GM12875 (cell line): ENCODE results near the gene SORCS3.

Source experiments
- H3K4me3 ChIP-seq: one replicate; pipeline ENCODE4 v1.5.1; 2011; ENCODE audit warnings: low read depth, low read length, control low read depth
- TF ChIP-seq, protein P1 (sequence below): IDR thresholded peaks from 2 replicates; pipeline ENCODE4 v1.5.1; 2011; ENCODE audit warnings: low read depth, mild to moderate bottlenecking, control low read depth, inconsistent platforms, low read length, moderate library complexity, borderline replicate concordance; ENCODE audit not compliant: insufficient read depth

SORCS3 gene

DNA sequence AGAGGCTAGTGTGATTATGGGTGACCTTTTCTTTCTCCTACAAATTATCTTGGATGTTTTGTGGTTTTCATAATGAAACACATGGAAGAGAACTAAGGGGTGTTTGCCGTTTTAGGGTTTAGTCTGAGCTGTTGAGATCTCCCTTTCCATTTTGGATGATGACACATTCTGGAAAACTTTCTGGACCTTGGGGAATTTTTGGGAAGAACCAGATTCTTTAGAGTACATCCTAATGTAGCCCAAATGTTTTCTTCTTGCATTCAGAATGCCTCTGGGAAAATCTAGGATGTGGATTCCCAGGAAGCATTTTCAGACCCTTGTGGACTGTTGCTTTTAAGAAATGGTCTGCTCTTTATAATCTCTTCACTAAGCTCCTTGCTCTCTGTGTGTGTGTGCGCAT is 165.7 kb downstream of the SORCS3 start:
- no peak overlapping the region for H3K4me3 ChIP-seq
- TF ChIP-seq, protein P1, sequence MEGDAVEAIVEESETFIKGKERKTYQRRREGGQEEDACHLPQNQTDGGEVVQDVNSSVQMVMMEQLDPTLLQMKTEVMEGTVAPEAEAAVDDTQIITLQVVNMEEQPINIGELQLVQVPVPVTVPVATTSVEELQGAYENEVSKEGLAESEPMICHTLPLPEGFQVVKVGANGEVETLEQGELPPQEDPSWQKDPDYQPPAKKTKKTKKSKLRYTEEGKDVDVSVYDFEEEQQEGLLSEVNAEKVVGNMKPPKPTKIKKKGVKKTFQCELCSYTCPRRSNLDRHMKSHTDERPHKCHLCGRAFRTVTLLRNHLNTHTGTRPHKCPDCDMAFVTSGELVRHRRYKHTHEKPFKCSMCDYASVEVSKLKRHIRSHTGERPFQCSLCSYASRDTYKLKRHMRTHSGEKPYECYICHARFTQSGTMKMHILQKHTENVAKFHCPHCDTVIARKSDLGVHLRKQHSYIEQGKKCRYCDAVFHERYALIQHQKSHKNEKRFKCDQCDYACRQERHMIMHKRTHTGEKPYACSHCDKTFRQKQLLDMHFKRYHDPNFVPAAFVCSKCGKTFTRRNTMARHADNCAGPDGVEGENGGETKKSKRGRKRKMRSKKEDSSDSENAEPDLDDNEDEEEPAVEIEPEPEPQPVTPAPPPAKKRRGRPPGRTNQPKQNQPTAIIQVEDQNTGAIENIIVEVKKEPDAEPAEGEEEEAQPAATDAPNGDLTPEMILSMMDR = no peak

DNA sequence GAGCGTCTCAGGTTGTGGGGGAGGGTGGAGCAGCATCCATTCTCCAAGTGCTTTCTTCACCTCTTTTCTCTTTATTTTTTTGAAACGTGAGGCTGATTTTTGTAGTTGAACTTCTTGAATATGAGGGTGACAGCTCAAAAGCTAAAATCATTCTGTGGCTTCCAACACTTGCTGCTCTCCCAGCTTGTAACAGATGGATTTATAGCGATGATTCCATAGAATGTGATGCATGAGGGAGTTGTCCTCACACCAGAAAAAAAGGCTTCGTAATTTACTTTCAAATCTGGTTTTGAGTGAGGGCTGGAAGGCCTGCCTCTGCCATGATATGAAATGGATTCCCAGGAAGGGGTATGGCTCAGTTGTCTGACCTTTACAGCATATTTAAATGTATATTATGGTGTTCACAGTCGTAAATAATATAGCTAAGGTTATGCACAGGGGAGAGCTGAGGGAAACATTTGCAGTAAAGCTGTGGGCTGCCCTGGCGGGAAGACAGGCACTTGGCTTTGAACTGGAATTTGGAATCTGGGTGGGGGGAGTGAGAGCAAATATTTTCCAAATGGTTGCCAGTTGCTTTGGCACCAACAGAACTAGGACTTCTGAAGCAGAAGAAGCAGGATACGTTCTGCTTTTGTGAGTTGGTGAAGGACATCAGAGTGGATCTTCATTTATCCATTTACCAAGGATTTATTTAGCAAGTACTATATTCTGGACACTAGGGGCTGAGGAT is 166.7 kb downstream of the SORCS3 start:
- TF ChIP-seq, protein P1 = no peak
- no peak overlapping the region for H3K4me3 ChIP-seq

DNA sequence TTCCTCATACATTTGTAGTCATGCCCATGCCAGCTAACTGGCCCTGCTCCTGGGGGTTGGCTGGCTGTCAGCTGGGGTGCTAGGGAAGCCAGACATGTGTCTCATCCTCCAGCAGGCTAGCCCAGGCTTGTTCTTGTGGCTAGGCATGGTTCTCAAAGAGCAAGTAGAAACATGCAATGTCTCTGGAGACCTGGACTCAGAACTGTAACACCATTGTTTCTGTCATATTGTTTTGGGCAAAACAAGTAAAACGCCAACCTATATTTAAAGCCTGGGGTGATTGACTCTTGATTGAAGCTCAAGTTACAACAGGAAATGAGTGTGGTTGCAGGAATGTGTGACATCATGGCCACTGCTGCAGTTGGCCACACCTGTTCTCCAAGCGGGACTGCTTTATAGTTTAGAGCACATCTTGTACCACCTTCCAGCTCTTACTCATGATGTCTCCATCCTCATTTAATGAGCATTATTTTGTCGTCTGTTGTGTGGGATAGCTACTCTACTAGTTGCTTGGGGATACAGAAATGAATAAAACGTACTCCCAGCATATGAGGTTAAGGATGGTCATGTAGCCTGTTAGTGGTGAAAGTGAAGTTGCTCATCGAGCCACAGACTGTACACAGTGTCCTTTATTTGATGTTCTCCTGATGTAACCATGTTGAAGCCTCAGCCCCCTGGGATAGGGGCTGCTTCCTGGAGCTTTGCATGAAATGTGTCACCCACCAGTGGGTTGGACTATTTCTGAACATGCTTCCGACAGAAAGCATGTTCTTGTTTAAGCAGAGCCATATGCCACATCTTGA is 168.4 kb downstream of the SORCS3 start:
- TF ChIP-seq, protein P1 = no peak
- peak overlapping the region; percentile 10 for H3K4me3 ChIP-seq

GRCh38 chr10:104811166-104811565 is 170.1 kb downstream of the SORCS3 start:
- no peak overlapping the region for H3K4me3 ChIP-seq
- TF ChIP-seq, protein P1 = no peak

- TF ChIP-seq, protein P1 = no peak
- H3K4me3 ChIP-seq = no peak overlapping the region
These were observed 175.4 kb downstream of the SORCS3 start for GRCh38 chr10:104816501-104816900.

DNA sequence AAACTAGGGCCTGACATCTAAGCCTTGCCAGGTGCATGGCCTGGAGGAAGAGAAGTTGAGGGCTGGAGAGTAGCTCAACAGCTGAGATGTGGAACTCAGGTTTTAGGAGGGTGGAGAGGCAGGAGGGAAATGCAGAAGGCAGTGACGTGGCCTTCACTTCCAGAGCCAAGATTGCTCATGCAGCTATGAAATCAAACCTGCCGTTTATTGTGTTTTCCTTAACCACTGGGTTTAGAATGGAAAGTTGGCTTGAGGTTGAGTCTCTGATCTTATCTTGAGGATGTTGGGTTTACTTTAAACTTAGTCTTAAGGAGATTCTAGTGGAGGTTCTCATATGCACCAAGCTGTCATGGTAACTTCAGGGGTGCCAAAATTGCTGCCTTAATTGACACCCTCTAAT is 178.6 kb downstream of the SORCS3 start:
- no peak overlapping the region for H3K4me3 ChIP-seq
- TF ChIP-seq, protein P1 = no peak
